KG1 (cell line): ENCODE data around the gene DNAAF1.
"Not testable (repeated sequence)": the region's sequence is repeated elsewhere in the genome, so short reads cannot be mapped to it uniquely, and the experiment has no call there.

ENCODE experiments used
- DNase-seq: peaks from one replicate; lab custom pipeline; 2025; lab: John Stamatoyannopoulos, UW

The DNAAF1 gene

DNA sequence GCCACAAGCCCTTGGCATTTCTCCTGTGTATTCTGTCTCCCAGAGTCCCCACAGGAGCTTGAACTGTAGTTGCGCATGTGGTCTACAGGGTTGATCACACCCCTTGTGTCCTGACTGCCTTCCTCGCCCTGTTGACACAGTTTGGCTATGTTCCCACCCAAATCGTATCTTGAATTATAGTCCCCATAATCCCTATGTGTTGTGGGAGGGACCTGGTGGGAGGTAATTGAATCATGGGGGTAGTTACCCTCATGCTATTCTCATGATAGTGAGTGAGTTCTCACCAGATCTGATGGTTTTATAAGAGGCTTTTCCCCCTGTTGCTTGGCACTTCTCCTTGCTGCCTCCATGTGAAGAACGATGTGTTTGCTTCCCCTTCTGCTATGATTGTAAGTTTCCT lies 67.0 kb downstream of the DNAAF1 start:
- no peak for DNase-seq

DNA sequence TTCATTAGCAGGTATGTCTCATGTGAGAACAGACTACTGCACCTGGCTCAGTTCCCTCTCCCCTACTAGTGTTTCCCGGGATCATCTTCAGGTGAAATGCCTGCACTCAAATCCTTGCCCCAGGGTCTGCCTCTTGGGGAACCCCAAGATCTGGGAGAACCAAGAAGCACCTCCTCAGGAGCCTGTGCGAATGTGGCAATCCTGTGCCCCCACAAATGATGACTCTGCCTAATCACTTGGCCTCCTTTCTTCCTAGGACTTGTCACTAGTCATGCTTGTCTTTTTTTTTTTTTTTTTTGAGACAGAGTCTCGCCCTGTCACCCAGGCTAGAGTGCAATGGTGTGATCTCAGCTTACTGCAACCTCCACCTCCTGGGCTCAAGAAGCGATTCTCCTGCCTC lies 67.5 kb downstream of the DNAAF1 start:
- DNase-seq, result no peak

DNA sequence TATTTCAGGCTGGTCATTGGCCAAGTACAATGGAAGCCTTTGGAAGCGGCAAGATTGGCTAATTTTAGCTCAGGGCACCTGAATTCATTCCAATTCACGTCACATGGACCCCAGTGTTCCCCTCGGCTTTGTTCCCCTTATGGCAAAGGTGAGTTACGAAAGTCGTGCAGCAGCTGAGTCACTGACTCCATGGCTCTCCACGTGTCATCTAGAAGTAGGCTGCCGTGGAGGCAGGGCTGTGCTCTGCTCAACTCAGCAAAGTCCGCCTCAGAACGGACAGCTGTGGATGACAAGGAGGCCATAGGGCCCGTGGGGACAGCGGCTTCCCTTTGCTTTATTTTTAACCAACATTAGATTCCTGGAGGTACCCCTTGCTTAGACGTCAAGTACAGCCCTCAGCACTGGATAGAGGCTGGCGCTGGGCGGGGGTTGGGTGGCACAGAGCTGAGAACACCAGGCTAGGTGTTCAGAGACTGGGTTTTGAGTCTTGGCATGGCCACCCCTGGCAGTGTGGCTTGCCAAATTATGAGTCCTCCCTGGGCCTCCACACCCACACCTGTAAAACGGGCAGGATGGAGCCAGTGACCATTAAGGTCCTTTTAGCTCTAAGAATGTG lies 69.5 kb downstream of the DNAAF1 start:
- DNase-seq, result no peak

DNA sequence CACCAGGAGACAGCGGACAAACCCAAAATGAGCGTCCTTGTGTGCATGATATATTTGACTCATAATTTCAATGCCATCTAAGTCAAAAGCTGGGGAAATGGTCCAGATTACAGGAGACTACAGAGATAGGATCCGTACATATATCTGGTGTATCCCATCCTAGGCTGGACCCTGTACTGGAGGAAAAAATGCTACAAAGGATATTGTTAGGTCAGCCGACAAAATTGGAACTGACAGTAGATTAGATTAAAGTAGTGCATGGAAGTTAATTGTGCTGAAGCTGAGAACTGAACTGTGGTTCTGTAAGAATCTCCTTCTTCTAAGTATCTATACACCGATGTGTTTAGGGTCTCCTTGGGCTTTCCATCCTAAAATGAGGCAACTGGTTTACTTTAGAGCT lies 70.4 kb downstream of the DNAAF1 start:
- no peak for DNase-seq

DNA sequence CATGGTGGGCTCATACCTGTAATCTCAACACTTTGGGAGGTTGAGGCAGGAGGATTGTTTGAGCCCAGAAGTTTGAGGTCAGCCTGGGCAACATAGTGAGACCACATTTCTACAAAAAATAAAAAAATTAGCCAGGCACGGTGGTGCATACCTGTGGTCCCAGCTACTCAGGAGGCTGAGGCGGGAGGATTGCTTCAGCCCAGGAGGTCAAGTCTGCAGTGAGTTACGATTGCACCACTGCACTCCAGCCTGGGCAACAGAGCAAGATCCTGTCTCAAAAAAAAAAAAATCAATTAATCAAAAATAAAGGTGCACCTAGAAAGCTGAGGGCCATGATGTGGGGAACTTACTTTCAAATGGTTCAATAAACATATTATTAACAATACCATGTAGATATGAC lies 71.0 kb downstream of the DNAAF1 start:
- DNase-seq, result not testable (repeated sequence)

DNA sequence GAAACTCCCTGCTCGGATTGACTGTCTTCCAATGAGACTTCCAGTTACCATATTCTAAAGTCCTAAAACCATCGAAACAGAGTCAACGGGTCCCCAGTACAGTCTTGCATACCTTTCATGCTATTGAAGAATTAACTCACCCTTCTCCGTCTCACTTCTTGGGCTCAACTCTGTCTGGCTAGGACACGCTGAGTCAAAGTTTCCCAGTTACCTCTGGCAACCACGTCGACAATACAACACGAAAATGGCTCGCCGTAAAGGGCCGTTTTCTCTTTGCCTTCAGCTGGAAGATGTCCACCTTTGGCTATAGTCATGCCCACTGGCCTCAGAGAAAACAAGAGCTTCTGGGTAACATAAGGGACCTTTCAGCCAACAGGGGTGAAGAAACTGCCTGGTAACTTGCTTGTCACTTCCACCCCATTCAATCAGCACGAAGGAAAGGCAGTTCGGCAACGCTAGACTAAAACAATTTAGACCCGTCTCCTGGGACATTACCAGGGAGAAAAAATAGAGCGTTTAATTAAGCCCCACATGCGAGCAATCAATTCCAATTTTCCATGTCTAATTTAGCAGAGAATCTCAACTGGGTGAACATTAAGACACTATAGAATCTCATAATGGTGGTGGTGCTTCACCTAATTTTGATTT lies 73.2 kb downstream of the DNAAF1 start:
- no peak for DNase-seq

DNA sequence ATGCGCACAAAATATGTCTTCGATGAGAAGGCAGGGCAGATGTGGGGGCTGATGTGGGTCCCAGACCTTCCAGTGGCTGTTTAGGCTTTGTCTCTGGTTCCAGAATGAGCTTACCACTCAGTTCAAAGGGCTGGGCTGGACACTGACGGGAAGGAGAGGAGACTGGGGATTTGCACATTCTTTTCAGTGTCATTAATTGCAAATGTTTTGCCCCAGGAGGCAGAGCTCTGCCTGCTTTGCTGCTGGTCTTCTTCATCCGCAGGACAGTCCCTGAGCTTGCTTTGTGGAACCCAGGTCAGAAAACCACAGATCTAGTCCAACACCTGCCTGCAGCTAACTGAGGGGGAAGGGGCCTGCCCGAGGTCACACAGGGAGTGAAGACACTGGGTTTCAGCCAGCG lies 73.8 kb downstream of the DNAAF1 start:
- no peak for DNase-seq

DNA sequence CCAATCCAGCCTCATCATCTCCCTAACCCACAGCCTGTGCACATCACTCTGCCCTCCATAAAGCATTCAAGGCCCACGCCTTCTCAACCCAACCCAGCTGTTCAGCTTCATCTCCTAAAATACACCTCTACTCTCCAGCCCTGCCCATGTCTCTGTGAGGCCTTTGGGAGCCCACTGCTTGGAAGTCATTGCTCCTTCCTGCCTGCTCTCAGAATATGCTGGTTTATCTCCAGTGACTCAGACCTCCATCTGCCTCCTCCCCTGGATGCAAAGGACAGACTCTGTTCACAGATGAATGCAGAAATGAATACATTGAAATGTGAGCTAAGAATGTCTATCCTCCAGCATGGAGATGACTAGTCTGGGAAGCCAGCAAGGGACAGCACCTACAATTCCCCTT lies 75.7 kb downstream of the DNAAF1 start:
- no peak for DNase-seq

DNA sequence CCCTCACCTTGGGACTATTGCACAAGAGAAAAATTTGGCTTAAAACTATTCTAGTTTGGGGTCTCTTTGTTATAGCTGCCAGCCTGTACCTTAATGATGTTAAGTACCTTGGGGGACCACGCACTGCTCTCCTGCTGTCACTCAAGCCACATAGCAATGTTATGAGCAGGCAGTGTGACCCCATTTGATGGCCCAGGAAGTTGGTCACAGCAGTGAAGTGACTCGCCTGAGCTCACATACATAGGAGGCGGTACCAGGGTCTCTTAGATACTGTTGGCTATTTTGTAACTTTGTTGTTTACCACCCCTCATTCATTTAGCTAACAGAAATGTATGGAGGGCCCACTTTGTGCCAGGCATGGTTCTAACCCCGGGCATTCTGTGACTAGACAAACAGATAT lies 78.3 kb downstream of the DNAAF1 start:
- no peak for DNase-seq

DNA sequence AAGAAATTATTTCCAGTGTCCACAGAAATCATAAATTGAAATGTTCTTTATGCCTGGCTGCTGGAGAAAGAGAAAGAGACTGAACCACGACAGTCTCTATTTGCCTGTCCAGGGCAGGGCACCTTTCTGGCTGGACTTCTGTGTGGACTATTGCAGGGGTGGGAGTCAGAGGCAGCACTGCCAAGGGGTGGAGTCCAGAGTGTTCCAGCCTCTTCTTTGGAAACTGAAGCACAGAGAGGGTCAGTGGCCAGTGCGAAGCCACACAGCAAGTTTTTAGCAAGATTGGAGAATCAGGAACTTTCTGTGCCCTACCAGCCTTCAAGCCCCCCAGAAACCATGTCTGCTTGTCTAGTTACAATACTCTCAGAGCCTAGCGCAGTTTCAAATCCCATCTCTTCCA lies 79.4 kb downstream of the DNAAF1 start:
- no peak for DNase-seq

DNA sequence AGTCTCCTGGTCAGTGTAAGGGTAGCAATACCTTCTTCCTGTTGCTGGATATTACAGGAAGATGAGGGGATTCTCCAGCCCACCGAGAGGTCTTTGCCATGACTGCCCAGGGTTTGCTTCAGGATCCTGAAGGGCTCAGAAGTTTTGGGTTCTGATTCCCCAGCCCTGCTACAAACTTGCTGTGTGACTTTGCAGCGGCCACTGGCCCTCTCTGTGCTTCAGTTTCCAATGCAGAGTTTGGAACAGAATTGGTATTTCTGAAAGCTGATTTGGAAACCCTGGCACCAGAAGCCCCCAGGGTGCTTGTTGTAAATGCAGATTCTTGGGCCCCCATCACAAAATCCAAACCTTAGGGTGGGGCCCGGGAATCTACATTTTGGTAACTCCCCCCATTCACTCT lies 80.0 kb downstream of the DNAAF1 start:
- no peak for DNase-seq

DNA sequence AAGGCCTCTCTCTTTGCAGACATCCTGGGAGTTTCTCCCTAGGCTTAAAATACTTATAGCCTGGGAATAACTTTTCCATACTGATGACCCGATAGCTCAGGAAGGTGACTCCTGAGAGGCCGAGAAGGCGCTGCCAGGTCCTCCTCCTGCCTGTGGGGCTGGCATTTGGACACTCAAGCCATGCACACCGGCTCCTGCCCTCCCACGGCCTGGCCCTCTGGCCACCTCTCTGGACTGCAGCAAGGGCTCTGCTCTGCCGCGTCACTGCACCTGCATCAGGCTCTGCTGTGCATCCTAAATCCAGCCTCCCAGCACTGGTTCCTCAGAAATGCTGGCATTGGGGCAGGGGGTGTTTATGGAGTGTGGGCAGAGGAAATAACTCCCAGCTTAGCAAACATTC lies 80.5 kb downstream of the DNAAF1 start:
- no peak for DNase-seq

DNA sequence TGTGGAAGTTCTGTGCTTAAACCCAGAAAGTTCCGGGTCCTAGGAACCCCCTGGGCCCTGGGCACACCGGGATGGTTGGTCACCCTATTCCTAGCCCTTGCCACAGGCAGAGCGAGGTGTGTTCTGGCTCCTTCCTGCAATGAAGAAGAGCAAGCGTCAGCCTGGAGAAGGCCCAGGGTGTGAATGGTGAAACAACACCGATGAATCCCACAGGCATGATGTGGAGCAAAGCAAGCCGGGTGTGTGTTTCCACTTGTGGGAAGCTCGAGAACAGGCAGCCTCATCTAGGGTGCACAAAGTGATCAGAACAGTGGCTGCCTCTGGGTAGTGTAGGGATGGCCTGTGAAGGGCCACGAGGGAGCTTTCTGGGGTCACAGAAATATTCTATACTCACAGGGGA lies 80.9 kb downstream of the DNAAF1 start:
- DNase-seq, result no peak
